DOHH2 (cell line): Measurements from ENCODE around the gene VNN1.

Experiments
- H3F3A ChIP-seq: fragments of 200-600 bp; sonication (generic), shearing (Covaris generic); 2 replicates; pipeline ENCODE4 v1.6.0; 2016; ENCODE audit warnings: antibody characterized with exemption, mild to moderate bottlenecking; ENCODE audit not compliant: control insufficient read depth, insufficient read depth
- H3K27ac ChIP-seq: fragments of 200-600 bp; sonication (generic); 2 replicates; pipeline ENCODE4 v1.5.1; 2014; ENCODE audit warnings: low read depth, mild to moderate bottlenecking, low read length, moderate library complexity
- H3K27me3 ChIP-seq: fragments of 200-600 bp; sonication (generic); 2 replicates; pipeline ENCODE4 v1.6.1; 2014; ENCODE audit warnings: mild to moderate bottlenecking, low read length, mixed read lengths; ENCODE audit not compliant: control insufficient read depth
- H3K36me3 ChIP-seq: fragments of 200-600 bp; sonication (generic); 2 replicates; pipeline ENCODE4 v1.6.1; 2014; ENCODE audit warnings: mild to moderate bottlenecking, low read length, moderate library complexity, mixed read lengths; ENCODE audit not compliant: control insufficient read depth
- H3K4me1 ChIP-seq: fragments of 200-600 bp; sonication (generic); 2 replicates; pipeline ENCODE4 v1.6.1; 2014; ENCODE audit warnings: mild to moderate bottlenecking, low read length, mixed read lengths; ENCODE audit not compliant: control insufficient read depth
- H3K4me2 ChIP-seq: fragments of 200-600 bp; sonication (generic); 2 replicates; pipeline ENCODE4 v1.6.0; 2014; ENCODE audit warnings: mild to moderate bottlenecking, low read length, moderate library complexity
- H3K4me3 ChIP-seq: fragments of 200-600 bp; sonication (generic); 2 replicates; pipeline ENCODE4 v1.5.1; 2014; ENCODE audit warnings: mild to moderate bottlenecking, low read length, mixed read lengths
- H3K79me2 ChIP-seq: fragments of 200-600 bp; sonication (generic); 2 replicates; pipeline ENCODE4 v1.6.1; 2014; ENCODE audit warnings: mild to moderate bottlenecking, low read length, mixed read lengths; ENCODE audit not compliant: control insufficient read depth
- H3K9me2 ChIP-seq: fragments of 200-600 bp; sonication (generic); replicated peaks from 2 replicates; pipeline ENCODE4 v1.6.1; 2014; ENCODE audit warnings: mild to moderate bottlenecking, low read length, mixed read lengths; ENCODE audit not compliant: control insufficient read depth
- H3K9me3 ChIP-seq: fragments of 200-600 bp; sonication (generic); 2 replicates; pipeline ENCODE4 v1.6.1; 2014; ENCODE audit warnings: antibody characterized with exemption, low read length, mixed read lengths; ENCODE audit not compliant: control insufficient read depth, insufficient read depth
- H4K20me1 ChIP-seq: fragments of 200-600 bp; sonication (generic); 2 replicates; pipeline ENCODE4 v1.6.0; 2014; ENCODE audit warnings: low read depth, mild to moderate bottlenecking, antibody characterized with exemption, low read length, moderate library complexity; ENCODE audit not compliant: control insufficient read depth, insufficient read depth
- EZH2phosphoT487 ChIP-seq: fragments of 200-600 bp; sonication (generic); IDR thresholded peaks from 2 replicates; pipeline ENCODE4 v1.6.1; 2017; ENCODE audit warnings: borderline replicate concordance, mild to moderate bottlenecking, antibody characterized with exemption, low read length, moderate library complexity, mixed read lengths
- TF ChIP-seq, protein P1 (sequence below): fragments of 200-600 bp; sonication (generic); IDR thresholded peaks from one replicate; pipeline ENCODE4 v1.5.1; 2014; ENCODE audit warnings: antibody characterized with exemption, mild to moderate bottlenecking, low read depth, low read length; ENCODE audit not compliant: poor library complexity, severe bottlenecking

Gene VNN1

DNA sequence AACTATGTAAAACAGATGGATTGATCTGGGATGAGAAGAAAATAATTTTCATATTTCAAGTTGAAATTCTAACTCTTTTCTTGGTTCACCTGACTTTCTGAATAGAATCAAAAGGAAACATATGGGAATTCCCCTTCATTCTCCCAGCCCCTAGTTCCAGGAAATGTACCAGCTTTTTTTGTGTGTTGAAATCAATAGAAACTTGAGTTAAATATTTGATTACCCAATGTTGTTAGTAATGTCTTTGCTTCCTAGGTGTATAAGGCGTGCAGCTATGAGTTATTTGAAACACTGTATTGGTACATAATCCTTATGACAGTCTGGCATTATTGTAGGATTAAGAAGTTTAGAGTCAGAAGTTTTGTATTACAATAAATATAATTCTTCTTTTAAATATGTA, 22.4 kb upstream of the VNN1 start:
- Histone ChIP-seq H3K9me2 (no peaks in the 10 kb centered on the region), H3K36me3 (no peaks in the 10 kb centered on the region), H3K27ac (no peak overlapping the region), H3K79me2 (no peaks in the 10 kb centered on the region), H3F3A (no peaks in the 10 kb centered on the region), H3K4me1 (peaks cover 6% of the 10 kb centered on the region), H3K9me3 (no peaks in the 10 kb centered on the region), H3K4me3 (no peak overlapping the region), H4K20me1 (no peaks in the 10 kb centered on the region), H3K4me2 (no peak overlapping the region), H3K27me3 (no peaks in the 10 kb centered on the region)
- TF ChIP-seq, protein P1, sequence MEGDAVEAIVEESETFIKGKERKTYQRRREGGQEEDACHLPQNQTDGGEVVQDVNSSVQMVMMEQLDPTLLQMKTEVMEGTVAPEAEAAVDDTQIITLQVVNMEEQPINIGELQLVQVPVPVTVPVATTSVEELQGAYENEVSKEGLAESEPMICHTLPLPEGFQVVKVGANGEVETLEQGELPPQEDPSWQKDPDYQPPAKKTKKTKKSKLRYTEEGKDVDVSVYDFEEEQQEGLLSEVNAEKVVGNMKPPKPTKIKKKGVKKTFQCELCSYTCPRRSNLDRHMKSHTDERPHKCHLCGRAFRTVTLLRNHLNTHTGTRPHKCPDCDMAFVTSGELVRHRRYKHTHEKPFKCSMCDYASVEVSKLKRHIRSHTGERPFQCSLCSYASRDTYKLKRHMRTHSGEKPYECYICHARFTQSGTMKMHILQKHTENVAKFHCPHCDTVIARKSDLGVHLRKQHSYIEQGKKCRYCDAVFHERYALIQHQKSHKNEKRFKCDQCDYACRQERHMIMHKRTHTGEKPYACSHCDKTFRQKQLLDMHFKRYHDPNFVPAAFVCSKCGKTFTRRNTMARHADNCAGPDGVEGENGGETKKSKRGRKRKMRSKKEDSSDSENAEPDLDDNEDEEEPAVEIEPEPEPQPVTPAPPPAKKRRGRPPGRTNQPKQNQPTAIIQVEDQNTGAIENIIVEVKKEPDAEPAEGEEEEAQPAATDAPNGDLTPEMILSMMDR = no peak
- no peak for TF ChIP-seq EZH2phosphoT487

DNA sequence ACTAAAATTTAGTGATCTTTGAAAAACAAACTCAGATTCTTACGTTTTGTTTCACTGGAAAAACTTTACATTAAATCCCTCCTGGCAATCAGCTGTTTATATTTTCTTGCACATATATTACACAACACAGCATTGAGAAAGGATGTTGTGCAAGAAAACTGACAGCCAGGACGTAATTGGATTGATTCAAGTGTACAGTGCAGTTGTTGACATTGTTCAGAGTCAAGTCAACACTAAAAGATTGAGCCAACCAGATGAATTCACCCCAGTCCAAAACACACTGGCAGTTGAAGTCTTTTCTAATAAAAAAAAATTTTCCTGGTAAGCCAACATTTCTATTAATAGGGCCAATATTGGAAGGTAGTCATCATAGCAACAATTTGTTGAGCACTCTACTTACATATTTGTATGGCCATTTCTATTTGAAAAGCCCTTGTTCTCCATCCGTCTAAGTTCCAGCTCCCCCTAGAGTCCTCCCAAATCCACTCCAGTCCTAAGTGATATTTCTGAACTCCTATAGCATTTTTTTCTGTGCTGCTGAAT, 20.9 kb upstream of the VNN1 start:
- TF ChIP-seq EZH2phosphoT487 = no peak
- TF ChIP-seq, protein P1 = peak; percentile 53
- Histone ChIP-seq H3K36me3 (no peaks in the 10 kb centered on the region), H3K4me2 (no peak overlapping the region), H3K9me2 (no peaks in the 10 kb centered on the region), H3K27ac (no peak overlapping the region), H3K27me3 (no peaks in the 10 kb centered on the region), H4K20me1 (no peaks in the 10 kb centered on the region), H3K4me1 (peaks cover 6% of the 10 kb centered on the region), H3F3A (no peaks in the 10 kb centered on the region), H3K9me3 (no peaks in the 10 kb centered on the region), H3K4me3 (no peak overlapping the region), H3K79me2 (no peaks in the 10 kb centered on the region)

DNA sequence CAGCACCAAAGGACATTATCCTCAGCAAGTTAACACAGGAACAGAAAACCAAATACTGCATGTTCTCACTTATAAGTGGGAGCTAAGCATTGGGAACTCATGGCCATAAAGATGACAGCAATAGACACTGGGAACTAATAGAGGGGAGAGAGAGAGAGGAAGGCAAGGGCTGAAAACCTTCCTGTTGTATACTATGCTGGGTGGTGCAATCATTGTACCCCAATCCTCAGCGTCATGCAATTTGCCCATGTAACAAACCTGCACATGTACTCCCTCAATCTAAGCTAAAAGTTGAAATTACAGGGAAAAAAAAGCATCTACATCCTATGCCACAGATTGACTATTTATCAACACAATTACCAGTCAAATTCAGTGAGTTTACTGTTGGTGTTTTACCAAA, 20.0 kb upstream of the VNN1 start:
- no peak overlapping the region for H3K4me3 ChIP-seq
- no peaks in the 10 kb centered on the region for H3K9me2 ChIP-seq
- H3K36me3 ChIP-seq = no peaks in the 10 kb centered on the region
- H3K4me2 ChIP-seq = no peak overlapping the region
- peaks cover 6% of the 10 kb centered on the region for H3K4me1 ChIP-seq
- H4K20me1 ChIP-seq = no peaks in the 10 kb centered on the region
- H3F3A ChIP-seq = no peaks in the 10 kb centered on the region
- no peaks in the 10 kb centered on the region for H3K79me2 ChIP-seq
- no peaks in the 10 kb centered on the region for H3K9me3 ChIP-seq
- H3K27ac ChIP-seq = no peak overlapping the region
- no peak for TF ChIP-seq EZH2phosphoT487
- TF ChIP-seq, protein P1 = no peak
- H3K27me3 ChIP-seq = no peaks in the 10 kb centered on the region
